SU-DHL-6 (cell line): Measurements from ENCODE around the gene ASPA.

Experiments
- H2AFZ ChIP-seq: fragments of 200-600 bp; sonication (generic); 2 replicates; pipeline ENCODE4 v1.6.1; 2014; ENCODE audit warnings: low read depth, mild to moderate bottlenecking, moderate library complexity, mixed read lengths, antibody characterized with exemption, low read length; ENCODE audit not compliant: severe bottlenecking
- H3F3A ChIP-seq: fragments of 200-600 bp; shearing (Covaris generic); 2 replicates; pipeline ENCODE4 v1.6.0; 2016; ENCODE audit warnings: antibody characterized with exemption, mild to moderate bottlenecking; ENCODE audit not compliant: insufficient read depth
- H3K27ac ChIP-seq: fragments of 200-600 bp; sonication (generic); 2 replicates; pipeline ENCODE4 v1.5.1; 2016; ENCODE audit warnings: low read depth, mild to moderate bottlenecking, low read length, moderate library complexity, mixed read lengths
- H3K27me3 ChIP-seq: fragments of 200-600 bp; sonication (generic), shearing (Covaris generic); 2 replicates; pipeline ENCODE4 v1.6.0; 2014; ENCODE audit warnings: mild to moderate bottlenecking, low read length
- H3K36me3 ChIP-seq: fragments of 200-600 bp; sonication (generic); 2 replicates; pipeline ENCODE4 v1.6.1; 2014; ENCODE audit warnings: mild to moderate bottlenecking, low read length, mixed read lengths
- H3K4me2 ChIP-seq: fragments of 300-600, 200-600 bp; shearing (Covaris generic), sonication (generic); 2 replicates; pipeline ENCODE4 v1.6.0; 2014; ENCODE audit warnings: low read length, low read depth, mild to moderate bottlenecking; ENCODE audit not compliant: poor library complexity, severe bottlenecking
- H3K4me3 ChIP-seq: fragments of 200-600 bp; sonication (generic); 2 replicates; pipeline ENCODE4 v1.5.1; 2014; ENCODE audit warnings: antibody characterized with exemption, low read length, mild to moderate bottlenecking, mixed read lengths; ENCODE audit not compliant: insufficient read depth, poor library complexity, severe bottlenecking
- H3K79me2 ChIP-seq: fragments of 200-600 bp; sonication (generic); 2 replicates; pipeline ENCODE4 v1.6.1; 2014; ENCODE audit warnings: mild to moderate bottlenecking, low read length, moderate library complexity; ENCODE audit not compliant: insufficient read depth
- H3K9ac ChIP-seq: fragments of 200-600 bp; sonication (generic); 2 replicates; pipeline ENCODE4 v1.7.0; 2014; ENCODE audit warnings: mild to moderate bottlenecking, low read length
- H3K9me2 ChIP-seq: fragments of 200-600 bp; sonication (generic); replicated peaks from 2 replicates; pipeline ENCODE4 v1.6.1; 2014; ENCODE audit warnings: low read length; ENCODE audit not compliant: insufficient read depth
- H3K9me3 ChIP-seq: fragments of 200-600 bp; sonication (generic); 2 replicates; pipeline ENCODE4 v1.6.1; 2014; ENCODE audit warnings: low read length, mixed read lengths; ENCODE audit not compliant: insufficient read depth
- H4K20me1 ChIP-seq: fragments of 200-600 bp; sonication (generic); 2 replicates; pipeline ENCODE4 v1.6.1; 2014; ENCODE audit warnings: low read depth, mild to moderate bottlenecking, antibody characterized with exemption, low read length, moderate library complexity, mixed read lengths
- CTCF ChIP-seq: fragments of 200-600 bp; sonication (generic); IDR thresholded peaks from one replicate; pipeline ENCODE4 v1.5.1; 2017; ENCODE audit warnings: antibody characterized with exemption, mild to moderate bottlenecking, low read length, moderate library complexity; ENCODE audit not compliant: insufficient read depth, poor library complexity, severe bottlenecking
- EZH2phosphoT487 ChIP-seq: fragments of 200-600 bp; sonication (generic), shearing (Covaris generic); conservative IDR thresholded peaks from 2 replicates; pipeline ENCODE4 v1.6.1; 2018; ENCODE audit warnings: mild to moderate bottlenecking, antibody characterized with exemption, low read length, moderate library complexity, mixed read lengths

Gene ASPA

GRCh38 chr17:3528880-3529511, 53.2 kb downstream of the ASPA start:
- Histone ChIP-seq H3K4me3 (no peak overlapping the region), H4K20me1 (no peaks in the 10 kb centered on the region), H3K9me3 (no peaks in the 10 kb centered on the region), H3K27me3 (no peaks in the 10 kb centered on the region), H2AFZ (no peak overlapping the region), H3K4me2 (no peak overlapping the region), H3K9me2 (no peaks in the 10 kb centered on the region), H3K79me2 (no peaks in the 10 kb centered on the region), H3K36me3 (no peaks in the 10 kb centered on the region), H3K9ac (no peak overlapping the region), H3F3A (no peaks in the 10 kb centered on the region), H3K27ac (no peak overlapping the region)
- TF ChIP-seq CTCF (no peak), EZH2phosphoT487 (no peak)

- Histone ChIP-seq H3K27ac (no peak overlapping the region), H3K9me3 (no peaks in the 10 kb centered on the region), H3K36me3 (no peaks in the 10 kb centered on the region), H3K4me3 (no peak overlapping the region), H2AFZ (no peak overlapping the region), H3K9me2 (no peaks in the 10 kb centered on the region), H3F3A (no peaks in the 10 kb centered on the region), H4K20me1 (no peaks in the 10 kb centered on the region), H3K79me2 (no peaks in the 10 kb centered on the region), H3K27me3 (no peaks in the 10 kb centered on the region), H3K9ac (no peak overlapping the region), H3K4me2 (no peak overlapping the region)
- TF ChIP-seq EZH2phosphoT487 = no peak
- no peak for TF ChIP-seq CTCF
These were observed 54.3 kb downstream of the ASPA start for GRCh38 chr17:3529817-3530741.

- Histone ChIP-seq H3K9me2 (no peaks in the 10 kb centered on the region), H3K27me3 (no peaks in the 10 kb centered on the region), H3K4me3 (no peak overlapping the region), H3K4me2 (no peak overlapping the region), H3K9me3 (no peaks in the 10 kb centered on the region), H3K9ac (no peak overlapping the region), H2AFZ (no peak overlapping the region), H4K20me1 (no peaks in the 10 kb centered on the region), H3K79me2 (no peaks in the 10 kb centered on the region), H3K36me3 (no peaks in the 10 kb centered on the region), H3F3A (no peaks in the 10 kb centered on the region), H3K27ac (no peak overlapping the region)
- TF ChIP-seq EZH2phosphoT487 = no peak
These were observed 55.7 kb downstream of the ASPA start for GRCh38 chr17:3531266-3532101.
